Hematopoietic multipotent progenitor cell (in vitro differentiated cells): ENCODE measurements around the gene ABCB1. TPM values are rescaled to one million over a fixed set of nuclear protein-coding genes. Genes with fewer than 3 reads are reported as not detected.
"Not testable (repeated sequence)": the region's sequence is repeated elsewhere in the genome, so short reads cannot be mapped to it uniquely, and the experiment has no call there.

Source experiments
- DNase-seq, 3 donors: peaks; one replicate each; pipeline ENCODE4 v3.0.0-alpha.2; 2011 to 2015; ENCODE audit warnings: low read depth in 2 of 3, low spot score in 2 of 3
- total RNA-seq: library from RNA; depleted of rRNA; stranded (reverse); fragments of >200 nt; gene quantifications from one replicate; pipeline ENCODE4 v1.2.3, GENCODE V29; 2012

ABCB1 gene
- total RNA-seq, 1 donor: 39.3 TPM

DNA sequence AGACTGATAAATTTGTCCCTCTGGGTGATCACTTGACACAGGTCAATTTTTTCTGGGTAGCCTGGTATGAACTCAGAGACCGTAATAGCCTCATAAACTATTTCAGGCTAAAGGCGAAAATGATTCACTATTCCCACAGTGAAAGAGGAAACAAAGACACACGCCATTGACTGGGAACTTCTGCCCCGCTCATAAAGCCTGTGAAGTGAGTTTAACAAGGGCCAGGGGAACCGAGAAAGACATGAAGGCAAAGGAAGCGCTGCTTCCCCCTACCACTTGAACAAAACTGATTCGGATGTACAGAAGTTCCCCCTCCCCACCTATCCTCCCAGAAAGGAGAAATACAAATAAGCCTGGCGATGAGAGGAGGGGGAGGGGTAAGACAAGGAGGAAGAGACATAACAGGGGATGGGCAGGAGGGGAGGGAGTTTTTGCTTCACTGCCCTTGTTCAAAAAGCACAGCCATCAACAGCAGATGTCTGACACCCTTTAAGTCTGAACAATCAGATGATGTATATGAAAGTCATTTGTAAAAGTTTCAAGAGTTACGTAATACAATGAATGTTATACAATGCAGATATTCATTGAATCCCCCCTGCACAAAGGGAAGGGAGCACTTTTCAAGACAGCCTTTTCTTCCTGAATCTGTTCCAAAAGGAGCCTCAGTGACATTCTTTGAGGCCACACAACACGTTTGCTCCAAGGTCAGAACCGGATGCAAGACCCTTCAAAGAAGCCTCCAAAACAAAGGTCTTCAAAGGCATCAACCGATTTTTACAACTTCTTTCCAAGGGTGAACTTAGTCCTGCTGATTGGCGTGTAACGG, 125.9 kb downstream of the ABCB1 start:
- DNase-seq: peak in 2 of 3 donors; percentile 41 to 46

DNA sequence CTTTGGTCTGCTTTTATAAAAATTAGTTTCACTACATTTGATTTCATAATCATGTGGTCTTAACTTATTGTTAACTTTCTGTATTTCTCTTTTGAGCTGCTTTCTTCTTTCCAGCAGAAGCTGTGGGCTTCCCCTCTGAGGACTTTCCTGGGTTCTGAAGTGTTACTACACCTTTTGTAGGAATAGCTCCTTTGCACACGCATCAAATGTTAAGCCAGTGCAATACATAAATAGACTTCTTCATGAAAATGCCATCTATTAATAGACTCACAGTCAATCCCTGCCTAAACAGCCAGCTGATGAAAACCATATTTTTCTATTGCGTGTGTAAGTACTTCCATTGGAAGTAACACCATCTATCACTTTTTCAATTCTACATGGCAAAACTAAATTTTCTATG, 126.7 kb downstream of the ABCB1 start:
- DNase-seq: no peak

DNA sequence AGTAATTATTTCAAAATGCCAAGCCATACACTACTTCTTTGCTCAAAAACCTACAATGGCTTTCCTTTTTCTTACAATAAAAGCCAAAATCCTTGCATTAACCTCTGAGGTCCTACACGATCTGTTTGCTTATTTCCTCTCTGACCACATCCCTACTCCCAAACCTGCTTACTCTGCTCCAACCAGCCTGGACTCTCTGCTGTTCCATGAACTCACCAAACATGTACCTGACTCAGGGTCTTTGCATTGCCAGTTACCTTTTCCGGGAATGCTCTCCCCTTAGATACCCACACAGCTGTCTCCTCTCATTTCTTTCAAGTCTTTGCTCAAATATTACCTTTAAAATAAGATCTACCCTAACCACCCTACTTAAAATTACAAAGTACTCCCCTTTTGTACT, 127.5 kb downstream of the ABCB1 start:
- DNase-seq: no peak

DNA sequence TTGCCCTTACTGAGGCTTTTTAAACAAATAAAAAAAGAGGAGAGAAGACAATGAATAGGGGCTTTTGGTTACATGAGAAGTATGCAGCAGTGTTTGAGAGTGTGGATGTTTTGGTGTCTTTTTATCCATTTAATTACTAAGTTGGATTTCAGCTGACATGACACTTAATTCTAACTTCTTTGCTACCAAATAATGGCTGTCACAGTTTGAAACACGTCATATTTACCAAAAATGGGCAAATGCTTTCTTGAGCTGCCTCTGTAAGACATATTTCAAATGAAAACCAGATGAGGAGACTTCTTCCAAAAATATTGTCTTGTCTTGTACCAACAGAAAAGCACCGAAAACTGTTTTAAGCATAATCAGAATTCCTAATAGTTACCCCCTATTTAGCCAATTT, 129.2 kb downstream of the ABCB1 start:
- no peak for DNase-seq

DNA sequence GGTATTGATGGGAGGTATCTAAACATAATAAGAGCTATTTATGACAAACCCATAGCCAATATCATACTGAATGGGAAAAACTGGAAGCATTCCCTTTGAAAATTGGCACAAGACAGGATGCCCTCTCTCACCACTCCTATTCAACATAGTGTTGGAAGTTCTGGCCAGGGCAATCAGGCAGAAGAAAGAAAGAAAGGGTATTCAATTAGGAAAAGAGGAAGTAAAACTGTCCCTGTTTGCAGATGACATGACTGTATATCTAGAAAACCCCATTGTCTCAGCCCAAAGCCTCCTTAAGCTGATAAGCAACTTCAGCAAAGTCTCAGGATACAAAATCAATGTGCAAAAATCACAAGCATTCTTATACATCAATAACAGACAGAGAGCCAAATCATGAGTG, 131.5 kb downstream of the ABCB1 start:
- not testable (repeated sequence) for DNase-seq

DNA sequence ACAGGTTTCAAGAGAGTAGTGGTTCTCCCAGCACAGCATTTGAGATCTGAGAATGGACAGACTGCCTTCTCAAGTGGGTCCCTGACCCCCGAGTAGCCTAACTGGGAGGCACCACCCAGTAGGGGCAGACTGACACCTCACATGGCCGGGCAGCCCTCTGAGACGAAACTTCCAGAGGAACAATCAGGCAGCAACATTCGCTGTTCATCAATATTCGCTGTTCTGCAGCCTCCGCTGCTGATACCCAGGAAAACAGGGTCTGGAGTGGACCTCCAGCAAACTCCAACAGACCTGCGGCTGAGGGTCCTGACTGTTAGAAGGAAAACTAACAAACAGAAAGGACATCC, 135.2 kb downstream of the ABCB1 start:
- not testable (repeated sequence) for DNase-seq

DNA sequence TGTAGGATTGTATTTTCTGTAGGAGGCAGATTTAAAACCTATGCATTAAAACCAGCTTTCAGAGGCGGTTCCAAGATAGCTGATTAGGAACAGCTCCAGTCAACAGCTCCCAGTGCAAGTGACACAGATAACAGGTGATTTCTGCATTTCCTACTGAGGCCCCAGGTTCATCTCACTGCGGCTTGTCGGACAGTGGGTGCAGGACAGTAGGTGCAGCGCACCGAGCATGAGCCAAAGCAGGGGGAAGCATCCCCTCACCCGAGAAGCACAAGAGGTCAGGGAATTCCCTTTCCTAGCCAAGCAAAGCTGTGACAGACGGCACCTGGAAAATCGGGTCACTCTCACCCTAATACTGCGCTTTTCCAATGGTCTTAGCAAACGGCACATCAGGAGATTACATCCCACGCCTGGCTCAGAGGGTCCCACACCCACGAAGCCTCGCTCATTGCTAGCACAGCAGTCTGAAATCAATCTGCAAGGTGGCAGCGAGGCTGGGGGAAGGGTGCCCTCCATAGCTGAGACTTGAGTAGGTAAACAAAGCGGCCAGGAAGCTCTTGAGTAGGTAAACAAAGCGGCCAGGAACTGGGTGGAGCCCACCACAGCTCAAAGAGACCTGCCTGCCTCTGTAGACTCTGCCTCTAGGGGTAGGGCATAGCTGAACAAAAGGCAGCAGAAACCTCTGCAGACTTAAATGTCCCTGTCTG, 135.7 kb downstream of the ABCB1 start:
- not testable (repeated sequence) for DNase-seq

DNA sequence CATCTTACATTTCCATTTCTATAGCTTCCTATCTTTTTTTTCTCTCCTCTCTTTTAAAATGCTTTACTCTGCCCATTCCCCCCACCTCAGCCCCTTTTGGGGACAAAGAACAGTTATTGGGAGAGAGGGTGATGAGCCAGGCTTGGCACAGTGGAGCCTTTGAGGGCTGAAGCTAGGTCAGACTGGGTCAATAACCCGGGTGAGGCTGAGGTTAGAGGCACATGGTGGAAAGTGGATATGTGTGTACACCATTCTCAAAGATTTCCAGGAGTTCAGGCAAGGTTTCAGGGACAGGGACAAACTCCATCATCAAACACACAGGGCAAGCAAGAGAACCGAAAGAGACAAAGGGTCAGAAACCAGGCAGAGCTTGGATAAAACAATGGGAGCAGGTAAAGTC, 136.7 kb downstream of the ABCB1 start:
- no peak for DNase-seq

DNA sequence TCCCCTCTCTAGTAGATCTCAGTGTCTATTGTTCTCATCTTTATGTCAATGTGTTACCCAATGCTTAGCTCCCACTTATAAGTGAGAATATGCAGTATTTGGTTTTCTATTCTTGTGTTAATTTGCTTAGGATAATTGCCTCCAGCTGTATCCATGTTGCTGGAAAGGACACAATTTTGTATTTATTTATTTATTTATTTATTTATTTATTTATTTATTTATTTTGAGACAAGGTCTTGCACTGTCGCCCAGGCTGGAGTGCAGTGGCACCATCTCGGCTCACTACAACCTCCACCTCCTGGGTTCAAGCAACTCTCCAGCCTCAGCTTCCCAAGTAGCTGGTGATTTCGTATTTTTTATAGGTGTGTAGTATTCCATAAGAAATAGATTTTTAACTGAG, 140.2 kb downstream of the ABCB1 start:
- DNase-seq: not testable (repeated sequence)

DNA sequence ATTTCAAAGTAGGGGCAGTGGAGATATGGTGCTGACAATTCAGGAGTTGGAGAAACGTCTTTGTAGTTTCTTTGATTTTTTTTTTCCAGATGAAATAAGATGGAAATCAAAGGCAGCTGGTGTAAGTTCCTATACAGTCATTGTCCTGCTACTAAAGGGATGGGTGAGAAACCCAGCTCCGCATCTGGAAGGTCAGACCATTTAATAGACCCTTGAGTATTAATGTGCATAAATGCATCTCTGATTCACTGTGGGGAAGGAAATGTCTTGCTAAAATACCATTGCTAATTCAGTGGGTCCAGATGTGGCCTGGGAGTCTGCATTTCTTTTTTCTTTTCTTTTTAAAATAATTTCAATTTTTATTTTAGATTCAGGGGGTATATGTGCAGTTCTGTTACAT, 140.7 kb downstream of the ABCB1 start:
- no peak for DNase-seq

DNA sequence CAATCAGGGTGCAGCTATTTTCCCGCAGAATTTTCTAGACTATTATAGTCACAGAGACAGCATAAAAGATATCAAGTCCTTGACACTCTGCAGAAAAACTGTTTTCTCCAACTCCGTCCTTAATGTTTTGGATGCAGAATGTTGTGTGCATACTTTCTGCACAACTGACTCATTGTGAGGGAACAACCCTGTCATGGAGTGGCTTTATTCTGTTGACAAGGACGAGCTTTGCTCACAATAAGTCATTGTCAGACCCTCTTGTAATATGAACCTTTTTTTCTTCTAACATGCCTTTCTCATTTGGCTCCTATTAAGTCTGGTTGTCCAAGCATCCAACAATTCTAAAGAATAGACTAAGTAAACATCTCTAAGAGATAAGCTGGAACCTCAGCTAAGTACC, 142.5 kb downstream of the ABCB1 start:
- no peak for DNase-seq

DNA sequence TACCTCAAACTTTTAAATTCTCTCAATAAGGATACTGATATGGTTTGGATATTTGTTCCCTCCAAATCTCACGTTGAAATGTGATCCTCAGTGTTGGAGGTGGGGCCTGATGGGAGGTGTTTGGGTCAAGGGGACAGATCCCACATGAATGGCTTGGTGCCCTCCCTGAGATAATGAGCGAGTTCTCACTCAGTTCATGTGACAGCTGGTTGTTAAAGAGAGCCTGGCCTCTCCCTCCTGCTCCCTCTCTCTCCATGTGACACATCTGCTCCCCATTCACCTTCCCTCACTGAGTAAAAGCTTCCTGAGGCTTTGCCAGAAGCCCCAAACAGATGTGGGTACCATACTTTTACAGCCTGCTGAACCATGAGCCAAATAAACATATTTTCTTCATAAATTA, 144.4 kb downstream of the ABCB1 start:
- no peak for DNase-seq

Other genes with a start within 250 kb of the ABCB1 start
- gene ABCB4, start 125.2 kb downstream of the ABCB1 start, total RNA-seq: 0.27 TPM
- gene RUNDC3B, start 27.5 kb upstream of the ABCB1 start, total RNA-seq: 0.27 TPM